HG03565 (cell line): Measurements from ENCODE around the gene ATMIN.
A peak's percentile ranks its signal among the peaks of the same experiment; 100 is the strongest.

Source experiments
- ATAC-seq: cut with Tn5 transposase; IDR thresholded peaks from one replicate; pipeline ENCODE4 v1.9.1; 2021; ENCODE audit warnings: mild to moderate bottlenecking, moderate library complexity; ENCODE audit not compliant: unreplicated experiment

ATMIN gene

DNA sequence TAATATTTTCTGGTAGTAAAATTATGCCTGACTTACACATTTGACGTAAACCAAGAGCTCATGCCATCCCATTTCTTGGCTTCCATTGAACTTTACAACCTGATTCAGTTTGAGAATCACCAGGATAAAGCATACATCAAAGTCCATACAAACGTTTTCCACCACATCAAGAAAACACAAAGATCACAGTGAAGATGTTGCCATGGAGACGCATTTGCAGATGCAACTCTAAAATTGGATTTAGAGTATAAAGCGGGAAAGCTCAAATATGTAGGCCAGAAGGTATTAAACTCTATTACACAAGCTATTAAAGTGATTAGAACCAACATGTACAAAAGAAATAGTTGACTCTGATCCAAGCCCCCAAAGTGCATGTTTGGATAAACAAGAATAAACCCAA lies 31.0 kb downstream of the ATMIN start:
- ATAC-seq = no peak

DNA sequence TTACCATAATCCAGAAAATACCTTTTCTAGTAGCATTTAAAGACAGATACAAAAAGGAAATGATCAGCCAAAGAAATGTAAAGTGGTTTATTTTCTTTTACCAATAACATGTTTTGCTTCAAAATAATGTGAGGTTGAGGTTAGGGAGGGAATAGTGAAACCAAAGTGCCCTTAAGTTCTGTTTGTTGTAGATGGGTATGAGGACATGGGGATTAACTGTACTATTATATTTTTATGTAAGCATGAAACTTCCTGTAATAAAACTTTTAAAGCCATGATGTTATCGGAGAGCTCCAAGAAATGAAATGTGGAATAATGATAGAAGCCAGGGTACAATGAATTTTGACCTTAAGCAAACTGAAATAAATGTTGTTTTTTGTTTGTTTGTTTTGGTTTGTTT lies 31.5 kb downstream of the ATMIN start:
- no peak for ATAC-seq

DNA sequence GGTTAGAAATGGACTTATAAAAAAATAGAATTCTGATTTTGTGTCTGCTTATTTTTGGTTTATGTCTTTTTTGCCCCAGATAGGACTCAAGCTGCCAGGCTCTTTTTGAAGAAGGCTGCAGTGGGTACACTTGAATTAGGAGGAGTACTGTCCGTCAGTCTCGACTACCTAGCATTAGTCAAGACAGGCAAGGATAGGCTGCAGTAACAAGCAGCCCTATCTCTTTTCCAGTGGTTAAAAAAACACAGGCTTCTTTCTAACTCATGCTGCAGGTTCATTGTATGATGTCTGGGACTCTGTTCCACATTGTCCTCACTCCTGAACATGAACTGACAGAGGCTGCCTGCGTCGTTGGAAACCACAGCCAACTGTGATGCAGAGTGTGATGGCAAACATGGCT lies 33.4 kb downstream of the ATMIN start:
- ATAC-seq = no peak

DNA sequence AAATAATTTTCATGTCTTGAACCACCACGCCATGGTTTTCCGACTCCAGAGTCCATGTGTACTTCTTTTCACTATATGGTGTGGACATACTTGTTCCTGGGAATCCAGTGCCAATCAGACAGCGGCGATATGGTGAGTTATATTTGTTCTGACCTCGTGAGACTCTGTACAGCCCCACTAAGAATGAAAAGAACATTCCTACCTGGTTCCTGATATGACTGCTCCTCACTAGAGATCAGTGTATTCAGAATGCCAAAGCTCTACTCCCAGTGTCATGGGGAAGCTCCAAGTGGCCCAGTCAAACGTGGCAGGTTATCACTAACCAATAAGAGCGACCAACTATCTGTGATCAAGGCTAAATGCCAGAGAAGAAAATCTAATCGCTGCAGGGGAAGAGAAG lies 35.3 kb downstream of the ATMIN start:
- no peak for ATAC-seq

DNA sequence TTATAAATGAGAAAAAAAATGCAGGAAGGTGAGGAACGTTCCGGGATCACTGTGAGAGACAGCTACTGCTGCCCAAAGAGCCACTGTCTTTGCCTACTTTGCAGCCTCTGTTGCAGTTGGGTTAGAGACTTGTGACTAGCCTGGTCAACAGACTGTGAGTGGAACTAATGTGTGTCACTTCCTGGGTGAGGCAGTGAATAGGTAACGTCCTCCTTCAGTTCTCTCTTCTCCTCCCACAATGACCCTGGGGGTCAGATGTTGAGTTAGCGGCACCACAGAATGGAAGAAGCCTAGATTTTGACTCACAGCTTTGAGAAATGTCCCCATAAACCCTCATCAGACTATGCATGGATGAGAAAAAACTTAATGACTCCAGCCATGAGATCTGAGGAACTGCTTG lies 36.2 kb downstream of the ATMIN start:
- no peak for ATAC-seq

DNA sequence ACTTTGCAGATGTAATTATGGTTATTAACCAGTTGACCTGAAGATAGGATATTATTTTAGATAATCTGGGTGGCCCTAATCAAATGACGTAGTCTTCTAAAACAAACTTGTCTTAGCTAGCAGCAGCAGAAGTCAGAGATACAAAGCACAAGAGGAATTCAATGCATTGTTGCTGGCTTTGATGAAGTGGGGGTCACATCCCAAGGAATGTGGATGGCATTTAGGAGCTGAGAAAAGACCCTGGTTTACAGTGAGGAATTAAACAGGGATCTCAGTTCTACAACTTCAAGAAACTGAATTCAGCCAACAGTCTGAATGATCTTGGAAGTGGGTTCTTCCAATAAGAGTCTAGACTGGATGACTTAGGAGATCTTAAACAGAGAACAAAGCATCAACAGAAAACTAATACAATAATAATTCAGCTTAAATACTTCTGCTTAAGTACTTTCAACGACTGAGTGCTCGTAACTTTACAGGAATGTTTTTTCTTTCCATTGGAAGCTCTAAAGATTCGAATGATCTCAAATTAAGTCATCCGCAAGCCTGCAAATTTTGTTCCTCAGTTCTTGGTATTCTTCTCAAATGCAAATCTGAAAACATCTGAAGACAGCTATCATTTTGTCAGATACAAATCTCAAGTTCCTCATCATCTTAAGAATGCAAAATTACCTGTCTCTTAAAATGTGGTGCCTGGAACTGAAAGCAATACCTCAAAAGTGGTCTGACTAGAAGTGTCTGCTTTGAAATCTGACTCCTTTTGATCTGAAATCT lies 38.1 kb downstream of the ATMIN start:
- no peak for ATAC-seq

DNA sequence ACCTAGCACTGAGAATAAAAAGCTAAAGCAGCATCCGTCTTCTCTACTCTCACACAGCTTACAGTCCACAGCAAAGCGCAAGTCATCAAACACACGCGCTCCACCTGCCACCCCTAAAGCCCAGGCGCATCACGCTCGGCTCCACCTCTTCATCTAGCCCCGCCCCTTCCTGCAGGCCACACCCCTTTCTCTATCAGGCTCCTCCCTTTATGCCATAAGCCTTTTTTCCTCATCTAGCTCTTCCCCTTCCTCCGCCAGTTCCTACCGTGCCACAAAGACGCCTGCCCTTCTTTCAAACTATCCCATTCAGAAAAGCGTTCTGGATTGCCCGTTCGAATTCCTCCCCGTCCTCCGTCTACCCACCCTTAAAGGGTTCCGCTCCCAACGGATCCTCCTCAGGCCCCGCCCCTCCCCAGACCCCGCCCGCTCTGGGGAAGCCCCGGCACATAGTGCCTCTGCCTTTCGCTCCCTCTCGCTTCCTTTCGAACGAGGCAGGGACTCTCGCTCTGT lies 41.0 kb downstream of the ATMIN start:
- ATAC-seq = peak; percentile 43

DNA sequence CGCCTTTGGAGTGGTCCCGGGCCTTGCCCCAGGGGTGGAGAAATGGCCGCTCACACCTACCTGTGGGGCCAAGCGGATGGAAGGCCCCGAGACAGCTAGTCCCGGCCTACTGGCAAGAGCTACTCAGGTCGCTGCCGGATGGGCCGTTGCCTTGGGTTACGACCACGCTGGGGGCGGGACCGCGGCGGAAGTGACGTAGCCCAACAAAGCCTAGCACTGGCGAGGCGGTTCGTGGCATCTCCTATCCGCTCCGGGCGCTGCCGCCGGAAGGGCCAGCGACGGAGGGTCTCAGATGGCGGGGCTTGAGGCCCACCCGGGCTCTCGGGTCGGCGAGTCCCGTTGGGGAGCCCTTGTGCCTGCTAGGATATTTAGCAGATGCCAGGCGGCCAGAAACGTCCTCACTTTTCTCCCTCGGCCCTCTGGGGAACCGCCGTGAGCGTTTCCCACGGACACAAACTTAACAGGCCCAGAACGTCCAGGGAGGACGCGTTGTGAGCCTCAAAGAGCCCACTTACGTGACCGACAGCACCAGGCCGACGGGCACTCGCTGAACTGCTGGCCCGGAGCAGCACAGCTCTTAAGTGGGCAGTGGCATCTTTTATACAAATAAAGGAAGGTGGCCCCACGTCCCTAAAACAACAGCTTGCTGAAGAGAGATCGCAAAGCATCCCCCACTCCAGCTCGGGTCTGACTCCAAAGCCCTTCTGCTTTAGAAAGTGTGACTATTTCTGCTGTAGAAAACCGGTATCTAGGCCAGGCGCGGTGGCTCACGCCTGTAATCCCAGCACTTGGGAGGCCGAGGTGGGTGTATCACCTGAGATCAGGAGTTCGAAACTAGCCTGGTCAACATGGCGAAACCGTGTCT lies 41.7 kb downstream of the ATMIN start, which contains the start of gene C16orf46:
Gene C16orf46 (minus strand): TSS at position 163 of the 865 bp plus-strand sequence. CDS start 13,283 bp downstream, outside the sequence.
- peak; percentile 94 for ATAC-seq

DNA sequence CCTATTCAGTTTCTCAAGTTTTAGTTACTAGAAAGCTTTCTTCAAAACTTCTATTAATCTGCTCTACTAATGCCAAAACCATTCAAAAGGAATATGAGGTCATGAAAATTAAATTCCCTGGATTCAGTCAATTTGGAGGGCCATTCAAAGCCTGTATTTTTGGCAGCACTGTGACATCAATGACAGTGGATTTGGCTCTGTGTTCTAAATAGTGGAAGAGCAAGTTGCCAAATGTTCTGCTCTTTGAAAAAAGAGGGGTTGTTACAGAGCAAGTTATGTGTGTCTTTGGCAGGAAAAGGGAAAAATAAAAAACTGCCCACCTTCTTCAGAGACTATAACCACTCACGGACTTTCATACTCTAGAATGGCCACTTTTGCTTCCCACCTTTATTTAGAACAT lies 44.6 kb downstream of the ATMIN start:
- no peak for ATAC-seq

DNA sequence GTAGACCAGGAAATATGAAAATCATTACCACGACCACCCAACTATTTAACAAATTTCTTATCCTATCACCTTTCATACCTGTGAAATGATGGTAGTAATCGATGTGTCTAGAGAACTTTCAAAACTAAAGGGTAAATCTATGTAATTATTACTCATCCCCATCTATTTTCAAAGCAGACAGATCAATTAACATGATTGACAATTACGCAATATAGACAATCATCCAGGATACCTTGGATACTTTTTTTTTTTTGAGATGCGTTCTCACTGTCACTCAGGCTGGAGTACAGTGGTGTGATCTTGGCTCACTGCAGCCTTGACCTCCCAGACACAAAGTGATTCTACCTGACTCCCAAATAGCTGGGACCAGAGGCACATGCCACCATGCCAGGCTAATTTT lies 45.4 kb downstream of the ATMIN start:
- no peak for ATAC-seq

DNA sequence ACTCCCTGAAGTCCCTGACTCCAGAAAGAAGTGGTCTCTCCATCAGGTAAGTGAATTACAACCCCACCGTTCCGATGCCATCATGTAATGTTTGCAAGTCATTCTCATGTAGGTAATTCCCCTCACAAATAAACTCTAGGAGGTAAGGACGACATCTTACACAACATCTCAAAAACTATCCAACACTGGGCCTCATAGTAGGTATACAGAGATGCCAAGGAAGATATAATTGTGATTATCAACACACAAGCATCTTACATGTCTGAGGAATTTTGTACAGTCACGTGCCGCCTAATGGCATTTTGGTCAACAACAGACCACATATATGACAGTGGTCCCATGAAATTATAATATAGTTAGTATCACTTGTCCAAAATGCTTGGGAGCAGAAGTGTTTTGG lies 53.2 kb downstream of the ATMIN start:
- no peak for ATAC-seq

DNA sequence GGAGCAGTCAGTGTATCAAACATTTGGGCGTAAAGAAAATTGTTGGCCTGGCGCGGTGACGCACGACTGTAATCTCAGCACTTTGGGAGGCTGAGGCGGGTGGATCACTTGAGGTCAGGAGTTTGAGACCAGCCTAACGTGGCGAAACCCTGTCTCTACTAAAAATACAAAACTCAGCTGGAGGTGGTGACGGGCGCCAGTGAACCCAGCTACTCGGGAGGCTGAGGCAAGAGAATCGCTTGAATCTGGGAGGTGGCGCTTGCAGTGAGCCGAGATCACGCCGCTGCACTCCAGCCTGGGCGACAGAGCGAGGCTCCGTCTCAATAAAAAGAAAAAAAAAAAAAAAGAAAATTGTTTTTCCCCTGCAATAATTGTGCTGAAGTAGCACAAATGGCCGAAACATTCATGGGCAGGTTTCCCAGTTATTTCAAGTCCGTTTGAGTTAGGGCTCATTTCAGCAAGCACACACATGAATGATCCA lies 59.2 kb downstream of the ATMIN start:
- ATAC-seq = no peak

DNA sequence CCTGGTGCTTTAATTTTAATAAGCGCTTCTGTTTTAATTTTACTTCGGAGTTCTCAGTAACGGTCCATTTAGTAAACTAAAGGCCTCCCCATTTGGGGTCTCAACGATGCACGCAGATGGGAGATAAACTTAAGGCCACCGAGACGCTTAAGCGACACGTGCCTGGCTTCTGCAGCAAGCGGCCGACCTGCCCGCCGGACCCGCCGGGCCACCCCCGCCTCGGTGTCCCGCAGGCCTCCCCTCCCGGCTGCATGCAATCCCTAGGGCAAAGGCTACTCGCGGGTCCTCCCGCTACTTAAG lies 60.0 kb downstream of the ATMIN start:
- ATAC-seq = peak; percentile 0

DNA sequence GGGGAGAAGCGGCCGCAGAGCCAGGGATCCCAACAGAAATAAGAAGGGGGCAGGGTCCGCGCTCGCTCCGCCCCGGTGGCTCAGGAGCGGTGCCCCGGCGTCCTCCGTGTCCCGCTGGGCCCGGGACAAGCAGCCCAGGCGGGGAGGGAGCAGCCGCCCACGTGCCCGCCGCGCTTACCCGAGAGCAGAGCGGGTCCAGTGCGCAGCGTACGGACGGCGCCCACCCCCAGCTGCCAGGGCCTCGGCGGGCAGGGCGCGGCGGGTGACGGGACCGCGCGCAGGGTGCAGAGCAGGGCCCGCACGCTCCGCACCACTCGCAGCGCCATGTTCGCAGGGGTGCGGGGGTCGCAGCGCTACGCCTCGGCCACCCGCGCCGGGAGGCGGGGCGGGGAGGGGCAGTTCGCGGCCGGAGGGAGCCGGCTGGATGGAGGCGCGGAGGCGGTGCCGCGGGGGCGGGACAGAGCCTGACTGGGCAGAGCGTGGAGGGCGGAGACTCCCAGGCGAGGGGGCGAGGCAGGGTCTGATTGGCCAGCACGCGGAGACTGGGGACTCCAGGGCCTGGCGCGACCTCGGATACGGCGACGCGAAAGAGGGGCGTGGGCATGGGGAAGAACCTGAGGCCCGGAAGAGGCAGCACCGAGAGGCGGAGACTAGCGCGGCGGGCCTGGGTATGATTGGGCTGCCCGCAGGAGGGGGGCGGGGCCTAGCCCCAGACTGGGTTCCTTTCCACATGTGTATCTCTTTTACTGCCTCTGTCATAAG lies 60.5 kb downstream of the ATMIN start, which contains the start of gene GCSH:
Gene GCSH (minus strand): TSS at position 443 of the 762 bp plus-strand sequence. CDS start 117 bp downstream, at position 326.
- peak; percentile 94 for ATAC-seq

DNA sequence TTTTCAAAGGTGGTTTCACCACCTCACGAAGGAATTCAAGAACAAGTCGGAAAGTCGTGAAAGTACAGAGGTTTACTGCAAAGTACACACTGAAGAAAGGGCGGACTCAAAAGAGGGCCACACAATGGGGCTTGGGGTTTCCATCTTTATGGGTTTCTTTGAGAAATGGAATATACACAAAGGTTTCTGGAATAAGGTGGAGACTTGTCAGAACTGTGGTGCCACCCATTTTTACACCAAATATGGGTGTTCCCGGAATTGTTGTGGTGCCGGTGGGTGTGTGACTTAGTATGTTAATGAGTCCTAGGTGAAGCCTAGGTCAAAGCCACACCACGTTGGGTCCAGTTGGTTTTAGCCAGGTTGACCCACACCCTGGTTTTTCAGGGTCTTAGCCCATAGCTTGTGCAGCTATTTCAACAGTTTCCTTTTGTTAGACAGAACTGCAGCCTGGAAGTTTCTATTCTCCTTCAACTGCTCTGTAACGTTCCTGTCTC lies 61.1 kb downstream of the ATMIN start:
- no peak for ATAC-seq
